Measurements from ENCODE around the gene GRB10.

Gene GRB10

DNA sequence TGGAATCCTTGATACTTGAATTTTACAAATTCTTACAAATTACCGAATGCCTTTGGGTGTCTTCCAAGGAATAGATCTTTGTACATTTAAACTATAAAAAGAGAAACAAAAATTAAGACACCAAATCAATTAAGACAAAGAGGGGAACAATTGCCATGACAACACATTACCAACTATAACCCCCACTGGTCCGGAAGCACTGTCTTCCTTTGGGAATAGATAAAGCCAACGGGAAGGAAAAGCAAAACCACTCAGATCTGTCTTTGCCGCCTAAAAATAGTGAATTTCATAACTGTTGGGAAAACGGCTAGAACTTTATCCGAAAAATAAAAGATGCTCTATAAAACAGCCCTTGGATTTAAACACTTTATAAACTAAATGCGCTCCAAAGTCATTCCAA is 37.4 kb downstream of the GRB10 start:
- no peaks in the 10 kb centered on the region for H3K36me3 ChIP-seq (ENCODE audit: control insufficient read depth, insufficient read depth, low read length)
- no peak overlapping the region for H3K4me2 ChIP-seq (ENCODE audit: low read length)
- H3K4me1 ChIP-seq, result no peaks in the 10 kb centered on the region
- H3K4me3 ChIP-seq (ENCODE audit: low read depth, low read length), result no peak overlapping the region
- no peak overlapping the region for H3K9ac ChIP-seq
- peaks cover 4% of the 10 kb centered on the region for H3K79me2 ChIP-seq
- H3K27ac ChIP-seq, result peak overlapping the region; percentile 43
- TF ChIP-seq, protein P1, sequence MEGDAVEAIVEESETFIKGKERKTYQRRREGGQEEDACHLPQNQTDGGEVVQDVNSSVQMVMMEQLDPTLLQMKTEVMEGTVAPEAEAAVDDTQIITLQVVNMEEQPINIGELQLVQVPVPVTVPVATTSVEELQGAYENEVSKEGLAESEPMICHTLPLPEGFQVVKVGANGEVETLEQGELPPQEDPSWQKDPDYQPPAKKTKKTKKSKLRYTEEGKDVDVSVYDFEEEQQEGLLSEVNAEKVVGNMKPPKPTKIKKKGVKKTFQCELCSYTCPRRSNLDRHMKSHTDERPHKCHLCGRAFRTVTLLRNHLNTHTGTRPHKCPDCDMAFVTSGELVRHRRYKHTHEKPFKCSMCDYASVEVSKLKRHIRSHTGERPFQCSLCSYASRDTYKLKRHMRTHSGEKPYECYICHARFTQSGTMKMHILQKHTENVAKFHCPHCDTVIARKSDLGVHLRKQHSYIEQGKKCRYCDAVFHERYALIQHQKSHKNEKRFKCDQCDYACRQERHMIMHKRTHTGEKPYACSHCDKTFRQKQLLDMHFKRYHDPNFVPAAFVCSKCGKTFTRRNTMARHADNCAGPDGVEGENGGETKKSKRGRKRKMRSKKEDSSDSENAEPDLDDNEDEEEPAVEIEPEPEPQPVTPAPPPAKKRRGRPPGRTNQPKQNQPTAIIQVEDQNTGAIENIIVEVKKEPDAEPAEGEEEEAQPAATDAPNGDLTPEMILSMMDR (IDR thresholded peaks at IDR 0.05), result no peak
- H3K9me3 ChIP-seq (ENCODE audit: control insufficient read depth, low read length), result no peaks in the 10 kb centered on the region
- H3K27me3 ChIP-seq (ENCODE audit: control insufficient read depth, insufficient read depth, low read length), result no peaks in the 10 kb centered on the region
- no peak overlapping the region for H2AFZ ChIP-seq

DNA sequence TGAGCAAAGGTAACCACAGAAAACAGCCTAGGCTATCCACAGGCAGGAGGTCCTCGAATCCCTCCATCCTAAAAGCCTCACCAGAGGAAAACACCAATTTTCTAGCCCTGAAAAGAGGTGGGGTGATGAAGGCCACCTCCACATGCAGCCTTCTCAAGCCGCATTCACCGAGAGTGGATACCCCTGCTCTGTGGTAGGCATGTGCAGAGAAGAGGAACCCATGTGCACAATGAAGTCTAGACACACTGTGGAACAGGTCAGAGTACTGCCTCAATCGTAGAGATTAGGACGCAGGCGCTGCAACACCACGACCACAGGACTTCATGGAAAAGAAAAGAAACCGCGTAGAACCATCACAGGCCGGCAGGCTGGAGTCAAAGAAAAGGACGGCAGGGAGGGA is 38.8 kb downstream of the GRB10 start:
- Histone ChIP-seq H3K4me3 (ENCODE audit: low read depth, low read length) (no peak overlapping the region), H3K79me2 (peaks cover 14% of the 10 kb centered on the region), H3K4me2 (ENCODE audit: low read length) (no peak overlapping the region), H3K36me3 (ENCODE audit: control insufficient read depth, insufficient read depth, low read length) (no peaks in the 10 kb centered on the region), H3K4me1 (no peaks in the 10 kb centered on the region), H3K9ac (no peak overlapping the region), H3K27ac (no peak overlapping the region), H3K9me3 (ENCODE audit: control insufficient read depth, low read length) (no peaks in the 10 kb centered on the region), H2AFZ (no peak overlapping the region), H3K27me3 (ENCODE audit: control insufficient read depth, insufficient read depth, low read length) (no peaks in the 10 kb centered on the region)
- TF ChIP-seq, protein P1 (IDR thresholded peaks at IDR 0.05), result no peak

DNA sequence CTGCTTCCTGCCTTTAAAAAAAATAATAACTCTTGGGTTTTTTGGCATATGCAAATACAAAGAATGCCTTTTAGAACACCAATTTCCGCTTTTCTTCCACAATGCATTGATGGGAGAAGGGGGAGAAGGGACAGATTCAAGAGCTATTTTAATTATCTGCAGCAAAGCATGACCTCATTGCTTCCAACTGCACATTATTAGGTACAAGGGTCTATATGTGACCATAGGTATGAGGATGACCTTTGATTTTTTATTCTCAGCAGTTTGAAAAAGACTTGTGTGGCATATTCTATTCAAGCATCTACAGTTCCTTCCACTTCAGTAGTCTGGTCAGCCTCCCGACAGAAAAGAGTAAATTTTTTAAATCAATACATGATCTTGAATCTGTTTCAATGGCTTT is 39.7 kb downstream of the GRB10 start:
- Histone ChIP-seq H3K9me3 (ENCODE audit: control insufficient read depth, low read length) (no peaks in the 10 kb centered on the region), H3K36me3 (ENCODE audit: control insufficient read depth, insufficient read depth, low read length) (no peaks in the 10 kb centered on the region), H3K27ac (no peak overlapping the region), H3K79me2 (peaks cover 18% of the 10 kb centered on the region), H3K27me3 (ENCODE audit: control insufficient read depth, insufficient read depth, low read length) (no peaks in the 10 kb centered on the region), H3K4me1 (no peaks in the 10 kb centered on the region), H2AFZ (no peak overlapping the region), H3K4me2 (ENCODE audit: low read length) (no peak overlapping the region), H3K9ac (no peak overlapping the region), H3K4me3 (ENCODE audit: low read depth, low read length) (no peak overlapping the region)
- TF ChIP-seq, protein P1 (IDR thresholded peaks at IDR 0.05), result no peak

DNA sequence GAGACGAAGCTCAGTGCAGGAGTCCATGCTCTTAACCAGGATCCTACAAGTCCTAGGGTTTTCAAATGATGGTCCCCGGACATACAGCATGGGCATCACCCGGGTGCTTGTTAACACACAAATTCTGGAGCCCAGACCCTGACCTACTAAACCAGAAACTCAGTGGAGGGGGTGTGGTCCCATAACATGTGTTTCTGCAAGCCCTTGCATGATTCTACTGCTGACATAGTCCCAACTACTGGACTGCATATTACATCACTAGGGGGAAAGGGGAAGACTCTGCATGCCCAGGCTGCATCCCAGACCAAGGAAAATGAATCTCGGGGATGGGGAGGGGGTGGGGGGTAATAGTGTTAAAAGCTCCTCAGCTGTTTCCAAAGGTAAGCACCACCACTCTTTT is 40.3 kb downstream of the GRB10 start:
- Histone ChIP-seq H3K4me1 (no peaks in the 10 kb centered on the region), H3K4me2 (ENCODE audit: low read length) (no peak overlapping the region), H2AFZ (no peak overlapping the region), H3K36me3 (ENCODE audit: control insufficient read depth, insufficient read depth, low read length) (no peaks in the 10 kb centered on the region), H3K4me3 (ENCODE audit: low read depth, low read length) (no peak overlapping the region), H3K27ac (no peak overlapping the region), H3K9ac (no peak overlapping the region), H3K27me3 (ENCODE audit: control insufficient read depth, insufficient read depth, low read length) (no peaks in the 10 kb centered on the region), H3K9me3 (ENCODE audit: control insufficient read depth, low read length) (no peaks in the 10 kb centered on the region), H3K79me2 (peaks cover 20% of the 10 kb centered on the region)
- TF ChIP-seq, protein P1 (IDR thresholded peaks at IDR 0.05), result no peak

DNA sequence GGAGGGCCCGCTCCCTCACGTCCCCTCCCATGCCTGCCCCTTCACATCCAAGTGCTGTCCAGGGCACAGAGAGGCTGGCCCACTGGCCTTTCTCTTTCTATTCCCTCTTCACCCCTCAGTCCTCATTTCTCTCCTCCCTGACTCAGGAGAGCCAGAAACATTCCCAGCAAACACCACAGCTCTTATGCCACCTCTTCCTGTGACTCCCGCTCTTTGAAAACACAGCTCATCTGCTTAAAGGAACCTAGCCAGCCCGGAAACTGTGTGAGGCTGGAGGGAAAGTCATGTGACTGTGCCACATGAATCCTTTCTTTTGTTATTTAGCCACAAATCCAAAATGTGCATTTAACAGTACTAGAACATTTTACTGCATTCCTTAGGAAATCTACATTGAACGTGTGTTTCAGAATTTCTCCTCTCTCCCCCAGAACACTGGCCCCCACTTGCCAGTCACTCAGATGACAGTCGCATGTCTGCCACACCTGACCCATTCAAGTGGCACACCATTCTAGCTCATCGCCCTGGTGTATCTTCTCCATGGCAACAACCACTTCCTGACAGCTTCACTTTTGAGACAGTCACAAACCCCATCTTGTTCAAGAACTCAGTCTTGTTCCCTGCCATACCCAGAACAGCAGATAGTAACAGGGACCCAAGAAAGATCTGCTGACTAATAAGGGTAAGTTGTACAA is 42.8 kb downstream of the GRB10 start:
- Histone ChIP-seq H2AFZ (no peak overlapping the region), H3K4me1 (no peaks in the 10 kb centered on the region), H3K27ac (peak overlapping the region; percentile 34), H3K9me3 (ENCODE audit: control insufficient read depth, low read length) (no peaks in the 10 kb centered on the region), H3K9ac (no peak overlapping the region), H3K36me3 (ENCODE audit: control insufficient read depth, insufficient read depth, low read length) (no peaks in the 10 kb centered on the region), H3K4me2 (ENCODE audit: low read length) (no peak overlapping the region), H3K27me3 (ENCODE audit: control insufficient read depth, insufficient read depth, low read length) (no peaks in the 10 kb centered on the region), H3K4me3 (ENCODE audit: low read depth, low read length) (no peak overlapping the region), H3K79me2 (peaks cover 16% of the 10 kb centered on the region)
- TF ChIP-seq, protein P1 (IDR thresholded peaks at IDR 0.05), result no peak
